GM19438 (cell line): Measurements from ENCODE around the gene DNMT3B.

Experiments
- ATAC-seq: cut with Tn5 transposase; IDR thresholded peaks from one replicate; pipeline ENCODE4 v1.9.1; 2021; ENCODE audit warnings: low read depth; ENCODE audit not compliant: unreplicated experiment

Gene DNMT3B

DNA sequence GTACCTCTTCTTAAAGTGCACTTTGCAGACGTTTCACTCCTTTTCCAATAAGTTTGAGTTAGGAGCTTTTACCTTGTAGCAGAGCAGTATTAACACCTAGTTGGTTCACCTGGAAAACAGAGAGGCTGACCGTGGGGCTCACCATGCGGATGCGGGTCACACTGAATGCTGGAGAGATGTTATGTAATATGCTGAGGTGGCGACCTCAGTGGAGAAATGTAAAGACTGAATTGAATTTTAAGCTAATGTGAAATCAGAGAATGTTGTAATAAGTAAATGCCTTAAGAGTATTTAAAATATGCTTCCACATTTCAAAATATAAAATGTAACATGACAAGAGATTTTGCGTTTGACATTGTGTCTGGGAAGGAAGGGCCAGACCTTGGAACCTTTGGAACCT lies 86.7 kb downstream of the DNMT3B start:
- no peak for ATAC-seq

DNA sequence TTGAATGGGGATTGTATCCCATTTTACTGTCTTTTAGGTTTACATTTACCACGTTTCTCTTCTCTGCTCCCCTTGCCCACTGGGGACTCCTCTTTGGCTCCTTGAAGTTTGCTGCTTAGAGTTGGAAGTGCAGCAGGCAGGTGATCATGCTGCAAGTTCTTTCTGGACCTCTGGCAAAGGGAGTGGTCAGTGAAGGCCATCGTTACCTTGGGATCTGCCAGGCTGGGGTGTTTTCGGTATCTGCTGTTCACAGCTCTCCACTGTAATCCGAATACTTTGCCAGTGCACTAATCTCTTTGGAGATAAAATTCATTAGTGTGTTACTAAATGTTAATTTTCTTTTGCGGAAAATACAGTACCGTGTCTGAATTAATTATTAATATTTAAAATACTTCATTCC lies 87.4 kb downstream of the DNMT3B start:
- no peak for ATAC-seq

DNA sequence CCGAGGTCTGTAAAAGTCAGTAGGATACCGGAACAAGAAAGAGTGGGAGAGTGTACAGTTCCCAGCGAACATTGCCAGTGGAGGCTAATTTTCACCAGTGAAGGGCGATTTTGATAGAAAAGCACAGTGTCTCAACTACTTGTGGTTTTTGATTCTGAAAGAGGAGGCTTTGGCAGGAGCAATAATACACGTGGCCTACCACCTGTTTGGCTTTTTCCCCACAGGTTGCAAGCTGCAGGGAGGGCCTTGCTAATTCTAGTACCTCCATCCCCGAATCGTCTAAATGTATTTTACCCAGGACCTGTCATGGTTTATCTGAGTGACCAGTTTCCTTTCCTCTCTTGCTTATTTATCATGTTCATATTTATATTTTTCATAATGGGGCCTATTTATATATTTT lies 93.2 kb downstream of the DNMT3B start:
- ATAC-seq, result no peak

DNA sequence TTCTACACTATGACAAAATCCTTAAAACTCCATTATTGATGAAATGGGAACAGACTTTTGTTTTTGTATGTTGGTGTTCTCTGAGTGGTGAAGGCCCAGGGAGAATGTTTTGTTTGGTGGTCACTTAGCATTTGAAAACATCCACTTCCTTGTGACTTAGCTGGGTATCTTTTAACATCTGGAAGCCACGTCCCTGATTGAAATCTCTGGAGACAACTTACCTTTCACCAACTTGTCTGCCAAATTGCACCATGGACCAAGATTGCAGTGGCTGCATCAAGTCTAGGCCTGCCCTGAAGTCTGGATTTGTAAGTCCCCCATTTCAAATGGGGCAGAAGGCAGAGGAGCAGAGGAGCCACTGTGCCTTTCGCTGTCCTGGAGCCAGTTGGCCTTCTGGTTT lies 96.0 kb downstream of the DNMT3B start:
- no peak for ATAC-seq
